PC-9 (cell line): ENCODE data around the gene NPM1.

Experiments used
- CTCF ChIP-seq: fragments of 200-600 bp; sonication (generic); conservative IDR thresholded peaks from 2 replicates; pipeline ENCODE4 v1.6.1; 2017; ENCODE audit warnings: mixed run types, antibody characterized with exemption, mild to moderate bottlenecking, moderate library complexity
- EZH2 ChIP-seq: fragments of 200-600 bp; sonication (generic); IDR thresholded peaks from 2 replicates; pipeline ENCODE4 v1.8.0; 2017; ENCODE audit warnings: antibody characterized with exemption, low read depth

- no peak for TF ChIP-seq CTCF
- TF ChIP-seq EZH2, result no peak
Measured at GRCh38 chr5:171357843-171358242, 29.8 kb upstream of the NPM1 start.
